Ovary (tissue), 9 donors: ENCODE measurements around the gene INCA1. TPM values are rescaled to one million over a fixed set of nuclear protein-coding genes. Genes with fewer than 3 reads are reported as not detected.

Experiments
- DNase-seq, 5 donors: peaks; one replicate each; pipeline ENCODE4 v3.0.0-alpha.2; 2019 to 2020
- H3K27ac ChIP-seq, 2 donors: fragments of 200-600 bp; one replicate each; pipeline versions ENCODE4 v1.5.1 to v1.8.0; 2019 to 2022
- H3K27me3 ChIP-seq: fragments of 200-600 bp; one replicate; pipeline ENCODE4 v1.8.0; 2022
- H3K36me3 ChIP-seq: fragments of 200-600 bp; sonication (generic); one replicate; pipeline ENCODE4 v1.5.1; 2019
- H3K4me1 ChIP-seq: one replicate; pipeline ENCODE4 v1.8.1; 2013; ENCODE audit warnings: mild to moderate bottlenecking, moderate library complexity; ENCODE audit not compliant: insufficient read depth
- H3K4me3 ChIP-seq: fragments of 200-600 bp; sonication (generic); one replicate; pipeline ENCODE4 v1.5.1; 2017
- H3K9me3 ChIP-seq, 2 donors: fragments of 200-600 bp in 1 of 2; sonication (generic) in 1 of 2; one replicate each; pipeline versions ENCODE4 v1.5.1 to v1.8.1; 2013 to 2019; ENCODE audit warnings: mild to moderate bottlenecking in 1 of 2, moderate library complexity in 1 of 2
- CTCF ChIP-seq, 3 donors: fragments of 450-650 bp in 2 of 3; fragments of 200-600 bp in 1 of 3; IDR thresholded peaks; one replicate each; pipeline versions ENCODE4 v1.5.1 to v1.8.0; 2016 to 2022; ENCODE audit warnings: antibody characterized with exemption in 3 of 3, mild to moderate bottlenecking in 1 of 3
- EP300 ChIP-seq: sonication (generic); formaldehyde crosslinking; IDR thresholded peaks from one replicate; pipeline ENCODE4 v1.6.1; 2017; ENCODE audit warnings: antibody characterized with exemption
- POLR2A ChIP-seq: fragments of 450-650 bp; IDR thresholded peaks from one replicate; pipeline ENCODE4 v1.6.1; 2017; ENCODE audit warnings: antibody characterized with exemption, mild to moderate bottlenecking, moderate library complexity
- WGBS, 3 donors: extraction: QIAGEN DNeasy Blood & Tissue Kit in 1 of 3; methylation state at CpG; one replicate each; pipeline versions ENCODE4 v1.1.5 to v1.1.7; 2013 to 2017; 5-methylcytosine and 5-hydroxymethylcytosine counted together
- intact Hi-C, 4 donors: fragments of 100-400 bp; cut with DNase I; formaldehyde crosslinking; loops; one replicate each; pipeline versions ENCODE4 v1.11.0 to v1.15.1; 2022 to 2023
- polyA plus RNA-seq, 2 donors: library from polyadenylated mRNA; stranded (reverse); fragments of 200-250 nt in 1 of 2; fragments of 350-450 nt in 1 of 2; fragmentation: Illumina TruSeq in 1 of 2; extraction: RNeasy Lipid Tissue Mini Kit (QIAGEN cat#74804) in 1 of 2; gene quantifications; one replicate each; pipeline ENCODE4 v1.2.3, GENCODE V29; 2013 to 2014
- total RNA-seq, 7 donors: library from RNA; depleted of rRNA in 2 of 7; stranded (reverse); fragments of >200 nt in 2 of 7; fragmentation: NEBNext Ultra II Directional in 3 of 7; extraction: Animal tissue kit (Norgen Biotek cat#: 25700) in 3 of 7; gene quantifications; one replicate each; pipeline versions ENCODE4 v1.1.0 to v1.2.4, GENCODE V29; 2016 to 2023
- donor health status: DM: no; HTN: no; CAD: no; lungs with moderate emphysema.
- donor health status: DM: no; HTN: no; CAD: no.
- donor health status: Bipolar disorder and iron deficiency.
- donor health status: DM: yes; HTN: yes; CAD: no.
- donor health status: DM: no; HTN: no; CAD: no.
- donor health status: DM: yes; HTN: yes; CAD: no.

The INCA1 gene
- total and polyA plus RNA-seq, 9 donors, result 0.95 to 5.0 (median 1.9) TPM

- WGBS, 3 donors, result 0 to 1% (median 0%) methylated on average over 40 of the region's 40 CpGs
- Histone ChIP-seq H3K4me1 (peaks cover 2% of the 10 kb centered on the region), H3K36me3 (no peaks in the 10 kb centered on the region), H3K9me3 (no peaks in the 10 kb centered on the region), H3K27ac (peak overlapping the region; percentile 82 to 96), H3K4me3 (peak overlapping the region; percentile 100), H3K27me3 (no peaks in the 10 kb centered on the region)
- intact Hi-C loops, result no loop called here
- peak; percentile 81 to 90 (median 82) for DNase-seq
- TF ChIP-seq POLR2A (no peak), CTCF (IDR thresholded peaks at IDR 0.05) (no peak), EP300 (no peak)
Observed at GRCh38 chr17:4948931-4949320, 48.4 kb downstream of the INCA1 start.

GRCh38 chr17:4948166-4948930 lies 49.0 kb downstream of the INCA1 start, which contains the start of gene PFN1:
TSS of gene PFN1 (minus strand) at chr17:4948530. CDS start at chr17:4948394, 136 bp downstream.
- intact Hi-C loops, result no loop called here
- Histone ChIP-seq H3K4me1 (peaks cover 2% of the 10 kb centered on the region), H3K9me3 (no peaks in the 10 kb centered on the region), H3K4me3 (peak within 1 kb of the TSS; percentile 100), H3K27ac (peak within 1 kb of the TSS; percentile 82 to 96), H3K27me3 (no peaks in the 10 kb centered on the region), H3K36me3 (no peaks in the 10 kb centered on the region)
- peak; percentile 61 for TF ChIP-seq POLR2A
- peak in 1 of 3 donors; percentile 9 for TF ChIP-seq CTCF (IDR thresholded peaks at IDR 0.05)
- TF ChIP-seq EP300, result no peak
- WGBS, 3 donors, result 0 to 1% (median 0%) methylated on average over 31 to 59 of the region's 59 CpGs
- peak; percentile 87 to 94 (median 89) for DNase-seq

- H3K27me3 ChIP-seq, result no peaks in the 10 kb centered on the region
- peak overlapping the region; percentile 78 to 88 for H3K27ac ChIP-seq
- peak overlapping the region; percentile 100 for H3K4me3 ChIP-seq
- intact Hi-C loops, result no loop called here
- no peaks in the 10 kb centered on the region for H3K9me3 ChIP-seq
- H3K36me3 ChIP-seq, result no peaks in the 10 kb centered on the region
- WGBS, 3 donors, result 0 to 1% (median 0%) methylated on average over 55 to 56 of the region's 56 CpGs
- TF ChIP-seq POLR2A (no peak), CTCF (IDR thresholded peaks at IDR 0.05) (no peak)
- peak; percentile 59 to 78 (median 69) for DNase-seq
- peaks cover 2% of the 10 kb centered on the region for H3K4me1 ChIP-seq
Observed at GRCh38 chr17:4947411-4948165, 49.7 kb downstream of the INCA1 start.

- H3K4me1 ChIP-seq, result peaks cover 2% of the 10 kb centered on the region
- H3K27ac ChIP-seq, result peak overlapping the region in 1 of 2 donors; percentile 88
- intact Hi-C loops, result no loop called here
- peak overlapping the region; percentile 100 for H3K4me3 ChIP-seq
- no peaks in the 10 kb centered on the region for H3K36me3 ChIP-seq
- H3K27me3 ChIP-seq, result no peaks in the 10 kb centered on the region
- 0 to 1% (median 1%) methylated on average over 7 of the region's 7 CpGs for WGBS, 3 donors
- H3K9me3 ChIP-seq, result no peaks in the 10 kb centered on the region
- no peak for DNase-seq
- TF ChIP-seq POLR2A (no peak), EP300 (no peak), CTCF (IDR thresholded peaks at IDR 0.05) (no peak)
Observed at GRCh38 chr17:4947010-4947410, 50.3 kb downstream of the INCA1 start.
